Measurements from ENCODE around the gene HIVEP2. TPM values are rescaled to one million over a fixed set of nuclear protein-coding genes. Genes with fewer than 3 reads are reported as not detected.

HIVEP2 gene
- total RNA-seq (10 to 100 TPM in 2 of 5 donors, 1 to 10 TPM in 2, under 1 TPM in 1; 0.58 to 14.3 (median 9.1) TPM), polyA plus RNA-seq (1 to 10 TPM; 2.2 to 3.2 (median 2.9) TPM)
- long read RNA-seq, donor 1 = 0 reads
- long read RNA-seq, donor 2 = 0 reads
- long read RNA-seq, donor 3 = 0 reads
- long read RNA-seq, donor 4 = 0 reads
- long read RNA-seq, donor 5 = 0 reads
- long read RNA-seq, donor 6 = 0 reads
- long read RNA-seq, donor 7 = 0 reads
- long read RNA-seq, donor 8 = 0 reads
- long read RNA-seq, donor 9 = 0 reads
- long read RNA-seq, donor 10 = 0 reads

GRCh38 chr6:142945049-142945445, at the start of gene HIVEP2:
TSS of gene HIVEP2 (minus strand) at chr6:142945176. CDS start at chr6:142774738, 170,438 bp downstream.
- peaks cover 15 to 43% (median 23%) of the 10 kb centered on the region in 4 donors for H3K4me1 ChIP-seq
- WGBS, 5 donors = 0 to 1% (median 1%) methylated on average over 29 to 50 of the region's 50 CpGs
- H3K36me3 ChIP-seq = no peaks in the 10 kb centered on the region
- no peaks in the 10 kb centered on the region for H3K27me3 ChIP-seq
- H3K4me3 ChIP-seq = peak within 1 kb of the TSS; percentile 61 to 94 (median 81)
- intact Hi-C loops (cut with DNase I; ENCODE audit: low total_unique reads) = no loop called here
- peak; percentile 88 to 96 for DNase-seq
- peak within 1 kb of the TSS; percentile 97 to 100 (median 99) for H3K27ac ChIP-seq
- TF ChIP-seq POLR2A (IDR thresholded peaks at IDR 0.05) (no peak), POLR2AphosphoS5 (IDR thresholded peaks at IDR 0.05) (peak in 2 of 3 donors; percentile 62)
- no peaks in the 10 kb centered on the region for H3K9me3 ChIP-seq

GRCh38 chr6:142993977-142994376, 49.0 kb upstream of the HIVEP2 start:
- WGBS, 5 donors = 93 to 98% (median 98%) methylated on average over 6 to 7 of the region's 7 CpGs
- no peak for TF ChIP-seq POLR2A (IDR thresholded peaks at IDR 0.05)
- TF ChIP-seq CTCF (IDR thresholded peaks at IDR 0.05) = no peak
- no peak for TF ChIP-seq EP300 (IDR thresholded peaks at IDR 0.05)
- no peak for TF ChIP-seq POLR2AphosphoS5 (IDR thresholded peaks at IDR 0.05)
- no peak overlapping the region for H3K4me3 ChIP-seq

GRCh38 chr6:142987490-142987889, 42.5 kb upstream of the HIVEP2 start:
- Histone ChIP-seq H3K4me1 (no peaks in the 10 kb centered on the region), H3K27me3 (no peaks in the 10 kb centered on the region), H3K36me3 (no peaks in the 10 kb centered on the region), H3K9me3 (peaks cover 0 to 2% (median 0%) of the 10 kb centered on the region in 4 donors), H3K4me3 (no peak overlapping the region), H3K27ac (no peak overlapping the region)
- DNase-seq = no peak
- TF ChIP-seq POLR2AphosphoS5 (IDR thresholded peaks at IDR 0.05) = no peak
- TF ChIP-seq POLR2A (IDR thresholded peaks at IDR 0.05) = no peak
- TF ChIP-seq EP300 (IDR thresholded peaks at IDR 0.05) = no peak
- TF ChIP-seq CTCF (IDR thresholded peaks at IDR 0.05) = no peak
- intact Hi-C loops (cut with DNase I; ENCODE audit: low total_unique reads) = no loop called here

More at GRCh38 chr6:142993977-142994376, 49.0 kb upstream of the HIVEP2 start:
- H3K9me3 ChIP-seq = no peaks in the 10 kb centered on the region
- no peak for DNase-seq
- H3K27ac ChIP-seq = no peak overlapping the region
- intact Hi-C loops (cut with DNase I; ENCODE audit: low total_unique reads) = no loop called here
- H3K36me3 ChIP-seq = no peaks in the 10 kb centered on the region
- H3K4me1 ChIP-seq = no peaks in the 10 kb centered on the region
- H3K27me3 ChIP-seq = no peaks in the 10 kb centered on the region

GRCh38 chr6:142985281-142985680, 40.3 kb upstream of the HIVEP2 start:
- intact Hi-C loops (cut with DNase I; ENCODE audit: low total_unique reads) = no loop called here
- 52 to 74% (median 70%) methylated on average over 2 of the region's 2 CpGs for WGBS, 5 donors
- Histone ChIP-seq H3K27me3 (no peaks in the 10 kb centered on the region), H3K27ac (no peak overlapping the region), H3K4me1 (no peaks in the 10 kb centered on the region), H3K36me3 (no peaks in the 10 kb centered on the region), H3K9me3 (peaks cover 0 to 14% (median 4%) of the 10 kb centered on the region in 4 donors), H3K4me3 (no peak overlapping the region)
- TF ChIP-seq POLR2A (IDR thresholded peaks at IDR 0.05) = no peak
- TF ChIP-seq EP300 (IDR thresholded peaks at IDR 0.05) = no peak
- no peak for TF ChIP-seq POLR2AphosphoS5 (IDR thresholded peaks at IDR 0.05)
- no peak for TF ChIP-seq CTCF (IDR thresholded peaks at IDR 0.05)
- peak in 1 of 2 donors; percentile 23 for DNase-seq

- H3K4me1 ChIP-seq = no peaks in the 10 kb centered on the region
- peaks cover 0 to 14% (median 4%) of the 10 kb centered on the region in 4 donors for H3K9me3 ChIP-seq
- H3K36me3 ChIP-seq = no peaks in the 10 kb centered on the region
- WGBS, 5 donors = 88 to 93% (median 91%) methylated on average over 3 of the region's 3 CpGs
- H3K27me3 ChIP-seq = no peaks in the 10 kb centered on the region
- intact Hi-C loops (cut with DNase I; ENCODE audit: low total_unique reads) = no loop called here
- TF ChIP-seq EP300 (IDR thresholded peaks at IDR 0.05) (no peak), POLR2A (IDR thresholded peaks at IDR 0.05) (no peak), POLR2AphosphoS5 (IDR thresholded peaks at IDR 0.05) (no peak), CTCF (IDR thresholded peaks at IDR 0.05) (no peak)
- DNase-seq = no peak
- no peak overlapping the region for H3K4me3 ChIP-seq
- H3K27ac ChIP-seq = no peak overlapping the region
These were observed 39.4 kb upstream of the HIVEP2 start for GRCh38 chr6:142984386-142984785.

Data from stomach (tissue), 19 donors.